ENCODE results near the gene MIDN. TPM values are rescaled to one million over a fixed set of nuclear protein-coding genes. Genes with fewer than 3 reads are reported as not detected.

The MIDN gene
- total RNA-seq, 1 donor from 2014 or later = 103 TPM

DNA sequence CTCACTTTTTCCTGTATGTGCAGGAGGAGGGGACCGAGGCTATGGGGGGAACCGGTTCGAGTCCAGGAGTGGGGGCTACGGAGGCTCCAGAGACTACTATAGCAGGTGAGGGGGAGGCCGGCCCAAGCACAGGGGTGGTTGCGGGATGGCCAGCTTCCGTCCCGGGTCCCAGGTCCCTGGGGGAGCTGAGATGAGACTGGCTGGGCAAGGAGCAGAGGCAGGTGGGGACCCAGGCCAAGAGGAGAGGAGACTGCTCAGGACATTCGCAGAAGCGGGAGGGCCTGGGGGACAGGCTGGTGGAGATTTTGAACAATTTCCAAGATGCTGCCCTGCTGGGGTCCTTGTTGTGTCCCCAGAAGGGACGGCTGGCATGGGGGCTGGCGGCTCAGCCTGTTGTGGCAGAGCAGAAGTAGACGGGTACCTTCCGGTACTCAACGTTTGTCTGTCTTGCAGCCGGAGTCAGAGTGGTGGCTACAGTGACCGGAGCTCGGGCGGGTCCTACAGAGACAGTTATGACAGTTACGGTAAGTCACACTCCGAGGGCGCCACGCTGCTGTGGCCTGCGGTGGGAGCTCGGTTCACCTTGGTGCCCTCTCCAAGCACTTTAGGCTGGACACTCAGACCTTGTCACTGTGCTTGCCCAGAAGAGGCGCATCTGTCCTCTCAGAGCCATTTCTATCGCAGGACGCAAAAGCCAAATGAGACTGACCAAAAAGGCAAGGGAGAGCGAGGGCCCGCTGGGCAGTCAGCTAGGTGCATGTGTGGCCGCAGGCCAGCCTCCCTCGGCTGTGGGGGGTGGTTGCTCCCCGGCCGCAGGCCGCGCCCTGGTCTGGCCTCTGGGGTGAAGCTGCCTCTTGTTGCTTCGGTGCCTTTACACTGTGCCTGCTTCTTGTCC is 23.4 kb downstream of the MIDN start:
- H3K4me3 Mint-ChIP-seq (ENCODE audit: unreplicated experiment) = peak overlapping the region; percentile 65
- H3K27ac Mint-ChIP-seq (ENCODE audit: unreplicated experiment) = peak overlapping the region; percentile 62
- H3K36me3 Mint-ChIP-seq (ENCODE audit: unreplicated experiment) = peaks cover 32% of the 10 kb centered on the region
- H3K9me3 Mint-ChIP-seq (ENCODE audit: unreplicated experiment) = no peaks in the 10 kb centered on the region
- H3K27me3 Mint-ChIP-seq (ENCODE audit: unreplicated experiment) = no peaks in the 10 kb centered on the region
- TF ChIP-seq, protein P1, sequence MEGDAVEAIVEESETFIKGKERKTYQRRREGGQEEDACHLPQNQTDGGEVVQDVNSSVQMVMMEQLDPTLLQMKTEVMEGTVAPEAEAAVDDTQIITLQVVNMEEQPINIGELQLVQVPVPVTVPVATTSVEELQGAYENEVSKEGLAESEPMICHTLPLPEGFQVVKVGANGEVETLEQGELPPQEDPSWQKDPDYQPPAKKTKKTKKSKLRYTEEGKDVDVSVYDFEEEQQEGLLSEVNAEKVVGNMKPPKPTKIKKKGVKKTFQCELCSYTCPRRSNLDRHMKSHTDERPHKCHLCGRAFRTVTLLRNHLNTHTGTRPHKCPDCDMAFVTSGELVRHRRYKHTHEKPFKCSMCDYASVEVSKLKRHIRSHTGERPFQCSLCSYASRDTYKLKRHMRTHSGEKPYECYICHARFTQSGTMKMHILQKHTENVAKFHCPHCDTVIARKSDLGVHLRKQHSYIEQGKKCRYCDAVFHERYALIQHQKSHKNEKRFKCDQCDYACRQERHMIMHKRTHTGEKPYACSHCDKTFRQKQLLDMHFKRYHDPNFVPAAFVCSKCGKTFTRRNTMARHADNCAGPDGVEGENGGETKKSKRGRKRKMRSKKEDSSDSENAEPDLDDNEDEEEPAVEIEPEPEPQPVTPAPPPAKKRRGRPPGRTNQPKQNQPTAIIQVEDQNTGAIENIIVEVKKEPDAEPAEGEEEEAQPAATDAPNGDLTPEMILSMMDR (IDR thresholded peaks at IDR 0.05) = no peak
- DNase-seq (ENCODE audit: extremely low spot score, unreplicated experiment) = no peak
- peaks cover 66% of the 10 kb centered on the region for H3K4me1 Mint-ChIP-seq (ENCODE audit: unreplicated experiment)

DNA sequence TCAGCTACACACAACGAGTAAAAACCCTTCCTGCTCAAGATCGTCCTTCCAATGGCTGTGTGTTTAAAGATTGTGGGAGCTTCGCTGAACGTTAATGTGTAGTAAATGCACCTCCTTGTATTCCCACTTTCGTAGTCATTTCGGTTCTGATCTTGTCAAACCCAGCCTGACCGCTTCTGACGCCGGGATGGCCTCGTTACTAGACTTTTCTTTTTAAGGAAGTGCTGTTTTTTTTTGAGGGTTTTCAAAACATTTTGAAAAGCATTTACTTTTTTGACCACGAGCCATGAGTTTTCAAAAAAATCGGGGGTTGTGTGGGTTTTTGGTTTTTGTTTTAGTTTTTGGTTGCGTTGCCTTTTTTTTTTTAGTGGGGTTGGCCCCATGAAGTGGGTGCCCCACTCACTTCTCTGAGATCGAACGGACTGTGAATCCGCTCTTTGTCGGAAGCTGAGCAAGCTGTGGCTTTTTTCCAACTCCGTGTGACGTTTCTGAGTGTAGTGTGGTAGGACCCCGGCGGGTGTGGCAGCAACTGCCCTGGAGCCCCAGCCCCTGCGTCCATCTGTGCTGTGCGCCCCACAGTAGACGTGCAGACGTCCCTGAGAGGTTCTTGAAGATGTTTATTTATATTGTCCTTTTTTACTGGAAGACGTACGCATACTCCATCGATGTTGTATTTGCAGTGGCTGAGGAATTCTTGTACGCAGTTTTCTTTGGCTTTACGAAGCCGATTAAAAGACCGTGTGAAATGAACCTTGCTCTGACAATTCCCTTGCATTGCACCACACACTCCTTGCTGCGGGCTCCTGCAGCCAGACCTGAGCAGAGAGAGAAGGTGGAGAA is 24.3 kb downstream of the MIDN start:
- Mint-ChIP-seq H3K27me3 (ENCODE audit: unreplicated experiment) (no peaks in the 10 kb centered on the region), H3K27ac (ENCODE audit: unreplicated experiment) (peak overlapping the region; percentile 63), H3K4me1 (ENCODE audit: unreplicated experiment) (peaks cover 60% of the 10 kb centered on the region), H3K4me3 (ENCODE audit: unreplicated experiment) (no peak overlapping the region), H3K36me3 (ENCODE audit: unreplicated experiment) (peaks cover 32% of the 10 kb centered on the region), H3K9me3 (ENCODE audit: unreplicated experiment) (no peaks in the 10 kb centered on the region)
- DNase-seq (ENCODE audit: extremely low spot score, unreplicated experiment) = no peak
- TF ChIP-seq, protein P1 (IDR thresholded peaks at IDR 0.05) = no peak

DNA sequence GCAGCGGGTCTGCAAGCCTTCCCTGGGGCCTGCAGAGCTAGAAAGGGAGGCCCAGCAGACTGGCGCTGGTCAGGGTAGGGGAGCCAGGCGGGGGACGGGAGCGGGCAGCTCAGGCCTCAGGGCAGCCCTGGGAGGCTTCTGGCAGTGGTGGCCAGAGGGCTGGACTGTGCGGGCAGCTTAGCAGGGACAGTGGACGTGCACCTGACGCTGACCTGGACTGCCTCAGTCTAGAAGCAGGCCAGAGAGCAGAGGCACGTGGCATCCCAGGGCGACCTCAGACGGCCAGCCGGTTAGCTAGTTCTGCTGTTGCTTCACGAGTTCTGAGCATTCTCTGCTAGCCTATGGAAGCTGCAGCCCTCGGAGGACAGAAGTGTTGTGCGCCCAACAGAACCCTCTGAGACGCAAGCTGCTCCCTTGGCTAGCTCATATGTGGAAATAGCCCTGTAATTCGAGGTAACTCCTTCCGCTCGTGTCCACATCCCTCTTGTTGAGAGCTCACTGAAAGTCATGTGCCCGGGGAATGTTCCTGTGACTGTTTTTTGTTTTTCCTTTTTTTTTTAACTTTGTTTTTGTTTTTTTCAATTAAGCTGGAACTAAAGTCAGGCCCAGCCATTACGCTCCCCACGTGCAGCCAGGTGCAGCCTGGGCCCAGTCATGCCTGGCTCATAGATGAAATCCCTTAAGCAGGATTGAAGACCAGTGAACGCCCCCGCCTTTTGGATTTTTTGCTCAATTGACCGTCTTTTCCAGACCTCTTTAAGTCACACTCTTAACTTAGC is 25.1 kb downstream of the MIDN start:
- H3K36me3 Mint-ChIP-seq (ENCODE audit: unreplicated experiment) = peaks cover 32% of the 10 kb centered on the region

DNA sequence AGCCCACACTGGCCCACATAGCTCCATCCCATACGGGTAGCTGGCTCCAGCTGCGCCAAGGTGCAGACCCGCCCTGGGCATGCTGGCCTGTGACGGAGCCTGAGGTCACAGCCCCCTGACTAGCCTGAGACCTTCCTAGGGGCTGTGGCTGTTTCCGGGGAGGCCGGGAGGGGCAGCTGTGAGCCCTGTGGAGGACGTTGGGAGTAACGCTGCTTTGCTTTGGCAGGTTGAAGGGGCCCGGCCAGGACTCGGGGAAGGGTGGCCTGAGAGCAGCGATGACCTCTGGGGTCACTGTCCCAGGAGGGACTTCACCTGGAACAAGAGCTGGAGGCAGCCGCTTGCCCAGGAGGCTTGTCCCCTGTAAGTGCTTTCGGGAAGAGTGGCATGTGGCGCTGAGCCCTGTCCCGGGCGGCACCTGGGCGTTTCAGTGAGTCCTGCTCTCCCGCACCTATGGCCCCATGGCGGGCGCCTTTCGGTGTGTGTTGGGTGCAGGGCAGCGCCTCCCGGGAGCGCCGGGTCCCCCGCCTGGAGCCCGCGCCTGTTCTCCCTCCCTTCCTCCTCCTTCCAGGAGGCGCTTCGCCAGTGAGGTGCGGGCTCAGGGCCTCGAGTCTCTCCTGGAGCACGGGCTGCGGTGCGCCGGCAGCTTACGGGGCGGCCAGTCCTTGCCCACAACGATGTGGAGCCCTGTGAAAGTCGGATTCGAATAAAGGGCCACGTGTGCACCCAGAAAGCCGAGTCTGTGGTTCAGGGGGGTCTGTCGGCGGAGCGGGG is 25.9 kb downstream of the MIDN start:
- Mint-ChIP-seq H3K4me1 (ENCODE audit: unreplicated experiment) (peaks cover 48% of the 10 kb centered on the region), H3K27me3 (ENCODE audit: unreplicated experiment) (no peaks in the 10 kb centered on the region), H3K9me3 (ENCODE audit: unreplicated experiment) (no peaks in the 10 kb centered on the region), H3K36me3 (ENCODE audit: unreplicated experiment) (peaks cover 32% of the 10 kb centered on the region), H3K27ac (ENCODE audit: unreplicated experiment) (peak overlapping the region; percentile 66), H3K4me3 (ENCODE audit: unreplicated experiment) (peak overlapping the region; percentile 44)
- DNase-seq (ENCODE audit: extremely low spot score, unreplicated experiment) = no peak
- TF ChIP-seq, protein P1 (IDR thresholded peaks at IDR 0.05) = no peak

More for the DNA sequence above, 25.1 kb downstream of the MIDN start:
- no peak for DNase-seq (ENCODE audit: extremely low spot score, unreplicated experiment)
- peak overlapping the region; percentile 48 for H3K4me3 Mint-ChIP-seq (ENCODE audit: unreplicated experiment)
- no peaks in the 10 kb centered on the region for H3K27me3 Mint-ChIP-seq (ENCODE audit: unreplicated experiment)
- H3K4me1 Mint-ChIP-seq (ENCODE audit: unreplicated experiment) = peaks cover 53% of the 10 kb centered on the region
- H3K9me3 Mint-ChIP-seq (ENCODE audit: unreplicated experiment) = no peaks in the 10 kb centered on the region
- TF ChIP-seq, protein P1 (IDR thresholded peaks at IDR 0.05) = no peak
- peak overlapping the region; percentile 63 for H3K27ac Mint-ChIP-seq (ENCODE audit: unreplicated experiment)

Measured in osteocyte (in vitro differentiated cells).